ENCODE results near the gene COA1. TPM values are rescaled to one million over a fixed set of nuclear protein-coding genes. Genes with fewer than 3 reads are reported as not detected.

Gene COA1
- total and polyA plus RNA-seq, 9 donors, result 33.2 to 67.7 (median 51.7) TPM

GRCh38 chr7:43771128-43771527 lies 41.8 kb upstream of the COA1 start:
- DNase-seq, result no peak
- Histone ChIP-seq H3K4me3 (no peak overlapping the region), H3K9me3 (no peaks in the 10 kb centered on the region), H3K27me3 (no peaks in the 10 kb centered on the region), H3K4me1 (ENCODE audit: insufficient read depth) (no peaks in the 10 kb centered on the region), H3K36me3 (no peaks in the 10 kb centered on the region), H3K27ac (no peak overlapping the region)
- no peak for TF ChIP-seq CTCF (IDR thresholded peaks at IDR 0.05)
- no peak for TF ChIP-seq POLR2A (IDR thresholded peaks at IDR 0.05)
- TF ChIP-seq EP300 (IDR thresholded peaks at IDR 0.05), result no peak
- WGBS, 3 donors, result 47 to 55% (median 53%) methylated on average over 3 of the region's 3 CpGs
- intact Hi-C loops (cut with DNase I), result no loop called here

GRCh38 chr7:43769791-43770465 lies 40.6 kb upstream of the COA1 start:
- H3K4me3 ChIP-seq, result no peak overlapping the region
- intact Hi-C loops (cut with DNase I), result no loop called here

GRCh38 chr7:43769281-43769680 lies 40.0 kb upstream of the COA1 start:
- H3K9me3 ChIP-seq, result no peaks in the 10 kb centered on the region
- TF ChIP-seq EP300 (IDR thresholded peaks at IDR 0.05) (no peak), POLR2A (IDR thresholded peaks at IDR 0.05) (no peak), CTCF (IDR thresholded peaks at IDR 0.05) (no peak)
- no peaks in the 10 kb centered on the region for H3K27me3 ChIP-seq
- 93 to 97% (median 94%) methylated on average over 5 of the region's 5 CpGs for WGBS, 3 donors
- no peak for DNase-seq
- H3K36me3 ChIP-seq, result no peaks in the 10 kb centered on the region
- H3K27ac ChIP-seq, result no peak overlapping the region
- intact Hi-C loops (cut with DNase I), result no loop called here
- peaks cover 2% of the 10 kb centered on the region for H3K4me1 ChIP-seq (ENCODE audit: insufficient read depth)
- H3K4me3 ChIP-seq, result no peak overlapping the region

More at GRCh38 chr7:43769791-43770465, 40.6 kb upstream of the COA1 start:
- Histone ChIP-seq H3K9me3 (no peaks in the 10 kb centered on the region), H3K36me3 (no peaks in the 10 kb centered on the region), H3K27ac (no peak overlapping the region), H3K27me3 (no peaks in the 10 kb centered on the region), H3K4me1 (ENCODE audit: insufficient read depth) (no peaks in the 10 kb centered on the region)
- no peak for DNase-seq
- TF ChIP-seq POLR2A (IDR thresholded peaks at IDR 0.05), result no peak
- TF ChIP-seq EP300 (IDR thresholded peaks at IDR 0.05), result no peak
- no peak for TF ChIP-seq CTCF (IDR thresholded peaks at IDR 0.05)
- 82 to 88% (median 85%) methylated on average over 10 of the region's 10 CpGs for WGBS, 3 donors

GRCh38 chr7:43768887-43769272 lies 39.6 kb upstream of the COA1 start:
- intact Hi-C loops (cut with DNase I), result no loop called here
- Histone ChIP-seq H3K4me1 (ENCODE audit: insufficient read depth) (peaks cover 2% of the 10 kb centered on the region), H3K36me3 (no peaks in the 10 kb centered on the region), H3K27ac (no peak overlapping the region), H3K4me3 (no peak overlapping the region), H3K9me3 (no peaks in the 10 kb centered on the region), H3K27me3 (no peaks in the 10 kb centered on the region)
- no peak for DNase-seq
- TF ChIP-seq EP300 (IDR thresholded peaks at IDR 0.05), result no peak
- TF ChIP-seq CTCF (IDR thresholded peaks at IDR 0.05), result no peak
- TF ChIP-seq POLR2A (IDR thresholded peaks at IDR 0.05), result no peak
- 88 to 94% (median 91%) methylated on average over 4 of the region's 4 CpGs for WGBS, 3 donors

All from ovary (tissue), 9 donors.